Stimulated activated CD4-positive, alpha-beta T cell treated with anti-CD3 and anti-CD28 coated beads, TNF-alpha, amount 100 ng/mL, for 48 hours (primary cell): Measurements from ENCODE around the gene INHBE.
"Not testable (repeated sequence)": the region's sequence is repeated elsewhere in the genome, so short reads cannot be mapped to it uniquely, and the experiment has no call there.

Source experiments
- DNase-seq, 3 donors: peaks; one replicate each; pipeline ENCODE4 v3.0.0-alpha.2; 2020; ENCODE audit warnings: low read depth in 3 of 3

The INHBE gene

GRCh38 chr12:57475271-57476161 is 20.4 kb downstream of the INHBE start:
- no peak for DNase-seq

GRCh38 chr12:57476162-57476992 is 21.3 kb downstream of the INHBE start:
- peak; percentile 65 to 92 (median 79) for DNase-seq

GRCh38 chr12:57476993-57477709 is 22.0 kb downstream of the INHBE start:
- no peak for DNase-seq

DNA sequence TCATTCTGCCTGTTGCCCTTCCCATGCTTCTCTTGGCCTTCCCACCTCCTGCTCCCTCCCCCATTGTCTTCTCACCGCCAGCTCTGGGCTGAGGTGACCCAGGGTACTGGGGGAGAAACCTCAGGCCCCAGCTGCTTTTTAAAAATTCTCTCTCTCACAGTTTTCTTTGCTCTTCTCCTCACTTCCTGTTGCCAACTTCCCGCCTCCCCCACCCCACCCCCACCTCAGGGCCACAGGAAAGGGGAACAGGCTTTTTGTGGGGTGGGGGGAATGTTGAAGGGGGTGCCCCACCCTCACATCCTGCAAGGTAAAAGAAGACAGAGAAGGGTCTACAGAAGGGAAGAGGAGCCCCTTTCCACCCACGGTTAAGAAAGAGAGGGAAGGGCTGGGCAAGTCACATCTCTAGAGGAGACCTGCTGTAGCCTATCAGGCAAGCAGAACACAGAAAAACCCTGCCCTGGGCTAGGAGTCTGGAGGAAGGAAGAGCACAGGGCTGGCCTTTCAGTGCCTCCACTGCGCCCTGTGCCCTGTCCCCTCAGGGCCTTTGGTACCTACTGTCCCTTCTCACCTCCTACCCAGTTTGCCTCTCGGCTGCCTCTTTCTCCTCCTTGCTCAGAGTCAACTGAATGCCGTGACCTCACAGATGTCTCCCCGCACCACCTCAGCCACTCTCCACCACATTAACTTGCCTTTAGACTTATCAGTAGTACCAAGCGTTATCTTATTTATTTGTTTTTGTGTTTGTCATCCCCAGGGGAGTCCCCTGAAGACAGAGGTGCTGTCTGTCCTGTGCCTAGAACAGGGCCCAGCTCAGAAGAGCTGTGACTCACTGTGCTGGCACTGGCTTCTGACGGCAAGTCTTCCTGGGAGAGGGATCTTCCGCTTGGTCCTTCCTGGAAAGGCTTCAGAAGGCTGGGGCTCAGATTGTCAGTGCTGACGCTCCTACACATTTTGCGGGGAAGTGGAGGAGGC is 22.9 kb downstream of the INHBE start:
- peak in 1 of 3 donors; percentile 40 for DNase-seq

DNA sequence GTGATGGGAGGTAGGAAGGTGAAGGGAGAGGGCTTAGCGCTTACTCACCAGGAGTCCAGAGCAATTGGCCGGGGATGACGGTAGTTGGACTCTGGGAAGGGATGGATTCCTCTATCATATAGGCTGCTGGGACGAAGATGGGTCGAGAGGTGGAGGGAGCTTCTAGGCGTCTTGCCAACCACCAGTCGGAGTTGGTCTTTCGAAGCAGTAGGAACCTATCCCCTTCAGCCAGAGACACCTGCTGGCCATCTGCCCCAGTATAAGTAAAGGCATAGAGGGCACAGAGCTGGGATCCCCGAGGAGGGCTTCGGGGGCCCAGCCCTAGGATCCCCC is 23.9 kb downstream of the INHBE start:
- DNase-seq: no peak

- peak in 1 of 3 donors; percentile 21 for DNase-seq
These were observed 24.4 kb downstream of the INHBE start, which contains the start of gene ARHGAP9 for GRCh38 chr12:57479376-57480115. Gene ARHGAP9, minus strand, starts transcription at chr12:57479866. Its CDS starts 460 bp downstream, at chr12:57479406.

DNA sequence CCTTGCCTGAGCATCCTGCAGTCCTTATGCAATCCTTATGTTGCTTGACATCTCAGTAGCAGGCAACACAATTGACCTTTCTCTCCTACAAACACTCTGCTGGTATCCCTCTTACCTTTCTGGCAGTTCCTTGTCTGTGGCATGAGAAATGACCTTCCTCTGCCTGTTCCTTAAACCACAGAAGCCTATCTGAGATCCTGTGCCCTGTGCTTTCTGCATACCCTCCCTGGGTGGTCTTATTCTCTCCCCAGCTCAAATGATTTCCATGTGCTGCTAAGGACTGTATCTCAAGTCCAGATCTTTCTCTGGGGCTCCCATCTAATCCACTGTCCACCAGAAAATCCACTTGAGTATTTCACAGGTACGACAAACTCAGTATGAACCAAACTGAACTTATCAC is 26.6 kb downstream of the INHBE start:
- no peak for DNase-seq

- no peak for DNase-seq
These were observed 28.4 kb downstream of the INHBE start for GRCh38 chr12:57483466-57483865.

- no peak for DNase-seq
These were observed 30.6 kb downstream of the INHBE start for GRCh38 chr12:57485695-57486094.

- no peak for DNase-seq
These were observed 32.0 kb downstream of the INHBE start for GRCh38 chr12:57487055-57487596.

GRCh38 chr12:57487597-57488401 is 32.7 kb downstream of the INHBE start, which contains the start of gene MARS1:
Gene MARS1, plus strand, starts transcription at chr12:57488068. Its CDS starts 23 bp downstream, at chr12:57488091.
- peak; percentile 85 to 90 (median 86) for DNase-seq

DNA sequence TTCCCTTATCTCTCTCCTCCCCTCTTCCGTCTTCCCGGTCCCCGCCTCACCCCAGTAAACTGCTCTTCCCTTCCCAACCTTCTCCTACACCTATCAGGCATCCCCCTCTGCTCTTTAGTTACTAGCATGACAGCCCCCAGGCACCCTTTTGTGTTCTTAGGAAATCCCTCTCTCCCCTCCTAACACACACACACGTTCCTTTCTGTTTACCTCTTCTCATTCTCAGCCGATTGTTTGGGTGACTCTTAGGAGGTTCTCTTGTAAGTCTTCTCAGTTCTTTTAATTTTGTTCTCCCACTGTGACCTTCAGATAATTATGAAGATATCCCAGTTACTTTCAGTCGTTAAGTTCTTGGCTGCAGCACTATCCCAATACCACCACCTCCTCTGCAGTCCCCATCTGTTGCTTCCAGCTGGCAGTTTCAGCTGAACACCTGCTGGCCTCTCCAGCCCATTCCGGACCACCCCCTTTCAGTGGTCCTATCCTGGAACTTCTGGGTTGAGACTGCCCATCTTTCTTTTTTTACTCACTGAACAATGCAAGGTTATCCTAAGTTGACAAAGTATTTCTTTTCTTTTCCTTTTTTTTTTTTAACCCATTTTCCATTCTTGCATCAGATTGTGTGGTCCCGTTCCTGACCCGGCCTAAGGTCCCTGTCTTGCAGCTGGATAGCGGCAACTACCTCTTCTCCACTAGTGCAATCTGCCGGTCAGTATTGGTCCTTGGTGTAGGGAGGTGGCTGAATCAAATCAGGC is 33.5 kb downstream of the INHBE start:
- DNase-seq: no peak

- no peak for DNase-seq
These were observed 34.1 kb downstream of the INHBE start for GRCh38 chr12:57489157-57489641.

GRCh38 chr12:57490126-57490525 is 35.0 kb downstream of the INHBE start:
- no peak for DNase-seq

- DNase-seq: no peak
These were observed 36.5 kb downstream of the INHBE start for GRCh38 chr12:57491393-57492280.

DNA sequence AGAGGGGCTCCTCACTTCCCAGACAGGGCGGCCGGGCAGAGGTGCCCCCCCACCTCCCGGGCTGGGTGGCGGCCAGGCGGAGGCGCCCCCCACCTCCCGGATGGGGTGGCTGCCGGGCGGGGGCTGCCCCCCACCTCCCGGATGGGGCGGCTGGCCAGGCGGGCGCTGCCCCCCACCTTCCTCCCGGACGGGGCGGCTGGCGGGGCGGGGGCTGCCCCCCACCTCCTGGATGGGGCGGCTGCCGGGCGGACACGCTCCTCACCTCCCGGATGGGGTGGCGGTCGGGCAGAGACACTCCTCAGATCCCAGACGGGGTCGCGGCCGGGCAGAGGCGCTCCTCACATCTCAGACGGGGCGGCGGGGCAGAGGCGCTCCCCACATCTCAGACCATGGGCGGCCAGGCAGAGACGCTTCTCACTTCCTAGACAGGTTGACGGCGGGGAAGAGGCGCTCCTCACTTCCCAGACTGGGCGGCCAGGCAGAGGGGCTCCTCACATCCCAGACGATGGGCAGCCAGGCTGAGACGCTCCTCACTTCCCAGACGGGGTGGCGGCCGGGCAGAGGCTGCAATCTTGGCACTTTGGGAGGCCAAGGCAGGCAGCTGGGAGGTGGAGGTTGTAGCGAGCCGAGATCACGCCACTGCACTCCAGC is 40.1 kb downstream of the INHBE start:
- not testable (repeated sequence) for DNase-seq
